Measurements from ENCODE around the gene IL12RB2.
"Not testable (repeated sequence)": the region's sequence is repeated elsewhere in the genome, so short reads cannot be mapped to it uniquely, and the experiment has no call there.

Gene IL12RB2

DNA sequence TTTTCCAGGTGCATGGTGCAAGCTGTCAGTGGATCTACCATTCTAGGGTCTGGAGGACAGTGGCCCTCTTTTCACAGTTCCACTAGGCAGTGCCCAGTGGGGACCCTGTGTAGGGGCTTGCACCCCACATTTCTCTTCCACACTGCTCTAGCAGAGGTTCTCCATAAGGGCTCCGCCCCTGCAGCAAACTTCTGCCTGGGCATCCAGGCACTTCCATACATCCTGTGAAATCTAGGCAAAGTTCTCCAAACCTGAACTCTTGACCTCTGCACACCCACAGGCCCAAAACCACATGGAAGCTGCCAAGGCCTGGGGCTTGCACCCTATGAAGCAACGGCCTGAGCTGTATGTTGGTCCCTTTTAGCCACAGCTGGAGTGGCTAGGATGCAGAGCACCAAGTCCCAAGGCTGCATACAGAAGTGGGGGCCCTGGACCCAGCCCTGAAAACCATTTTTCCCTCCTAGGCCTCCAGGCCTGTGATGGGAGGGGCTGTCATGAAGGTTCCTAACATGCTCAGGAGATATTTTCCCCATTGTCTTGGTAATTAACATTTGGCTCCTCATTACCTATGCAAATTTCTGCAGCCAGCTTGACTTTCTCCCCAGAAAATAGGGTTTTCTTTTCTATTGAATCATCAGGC, 76.4 kb downstream of the IL12RB2 start:
- no peak overlapping the region for H3K27ac Mint-ChIP-seq
- peaks cover 31% of the 10 kb centered on the region for H3K9me3 Mint-ChIP-seq
- H3K36me3 Mint-ChIP-seq (ENCODE audit: low read depth), result peaks cover 74% of the 10 kb centered on the region
- H3K4me1 Mint-ChIP-seq (ENCODE audit: low read depth), result peaks cover 5% of the 10 kb centered on the region
- no peak overlapping the region for H3K4me3 Mint-ChIP-seq
- H3K27me3 Mint-ChIP-seq (ENCODE audit: low read depth), result no peaks in the 10 kb centered on the region

DNA sequence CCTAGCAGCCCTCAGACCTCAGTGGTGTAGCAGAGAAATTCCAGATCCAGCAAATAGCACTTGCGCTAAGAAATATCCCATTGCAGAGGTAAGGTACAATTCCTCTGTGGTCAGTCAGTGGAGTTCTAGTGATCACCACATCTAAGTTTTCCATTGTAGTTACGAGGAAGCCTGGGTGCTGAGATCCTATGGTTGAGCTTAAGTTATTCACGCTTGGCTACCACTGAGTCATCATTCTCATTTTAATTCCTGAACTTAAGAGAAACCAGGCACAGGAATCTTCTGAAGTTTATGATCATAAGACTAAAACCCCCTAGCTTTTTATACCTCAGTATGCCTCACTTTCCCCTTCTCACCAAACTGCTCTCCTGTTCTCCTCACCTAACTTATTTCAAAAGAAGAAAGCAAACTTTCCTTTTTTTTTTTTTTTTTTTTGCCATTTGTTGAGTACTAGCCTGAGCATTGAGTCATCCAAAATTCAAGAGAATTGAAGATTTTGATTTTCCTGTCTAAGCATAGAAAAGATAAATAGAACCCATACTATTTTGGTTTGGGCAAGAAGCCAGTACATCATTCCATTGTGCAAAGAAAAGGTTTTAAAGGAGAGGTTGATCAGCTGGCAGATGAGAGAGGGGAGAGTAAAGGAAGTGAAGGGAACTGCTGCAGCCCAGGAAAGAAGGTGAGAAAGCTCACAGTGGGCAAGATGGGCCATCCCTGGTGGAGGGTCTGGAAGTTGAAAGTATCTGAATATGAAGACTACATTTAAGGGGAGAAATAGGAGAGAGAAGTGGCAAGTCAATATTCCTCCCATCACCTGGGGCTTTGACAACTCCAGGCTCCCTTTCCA, 82.6 kb downstream of the IL12RB2 start:
- Mint-ChIP-seq H3K36me3 (ENCODE audit: low read depth) (peaks cover 56% of the 10 kb centered on the region), H3K27me3 (ENCODE audit: low read depth) (no peaks in the 10 kb centered on the region), H3K4me3 (no peak overlapping the region), H3K9me3 (no peaks in the 10 kb centered on the region), H3K27ac (peak overlapping the region; percentile 16), H3K4me1 (ENCODE audit: low read depth) (peaks cover 11% of the 10 kb centered on the region)

DNA sequence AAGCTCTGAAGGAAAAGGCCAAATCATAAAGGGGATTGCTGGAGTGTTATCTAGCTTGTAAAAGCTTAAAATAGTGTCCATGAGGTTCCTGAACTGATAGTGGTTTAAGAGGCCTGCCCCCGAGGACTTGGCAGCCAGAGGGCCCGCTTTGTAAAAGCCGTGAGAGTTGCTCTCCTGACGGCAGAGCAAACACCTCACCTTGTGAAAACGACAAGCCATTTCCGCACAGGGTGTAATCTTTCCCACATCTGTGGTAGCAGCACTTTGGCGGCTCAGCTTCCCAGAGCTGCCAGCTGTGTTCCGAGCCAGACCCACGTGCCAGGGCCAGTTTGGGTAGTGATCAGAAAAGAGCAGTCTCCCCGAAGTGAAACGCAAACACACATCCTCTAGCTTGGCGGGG, 85.6 kb downstream of the IL12RB2 start:
- Mint-ChIP-seq H3K4me1 (ENCODE audit: low read depth) (peaks cover 18% of the 10 kb centered on the region), H3K9me3 (no peaks in the 10 kb centered on the region), H3K27me3 (ENCODE audit: low read depth) (no peaks in the 10 kb centered on the region), H3K4me3 (no peak overlapping the region), H3K27ac (peak overlapping the region; percentile 62), H3K36me3 (ENCODE audit: low read depth) (peaks cover 68% of the 10 kb centered on the region)

- Mint-ChIP-seq H3K27me3 (ENCODE audit: low read depth) (no peaks in the 10 kb centered on the region), H3K4me3 (no peak overlapping the region), H3K4me1 (ENCODE audit: low read depth) (peaks cover 18% of the 10 kb centered on the region), H3K9me3 (no peaks in the 10 kb centered on the region), H3K36me3 (ENCODE audit: low read depth) (peaks cover 72% of the 10 kb centered on the region), H3K27ac (peak overlapping the region; percentile 62)
Observed at GRCh38 chr1:67393737-67394136, 86.1 kb downstream of the IL12RB2 start.

DNA sequence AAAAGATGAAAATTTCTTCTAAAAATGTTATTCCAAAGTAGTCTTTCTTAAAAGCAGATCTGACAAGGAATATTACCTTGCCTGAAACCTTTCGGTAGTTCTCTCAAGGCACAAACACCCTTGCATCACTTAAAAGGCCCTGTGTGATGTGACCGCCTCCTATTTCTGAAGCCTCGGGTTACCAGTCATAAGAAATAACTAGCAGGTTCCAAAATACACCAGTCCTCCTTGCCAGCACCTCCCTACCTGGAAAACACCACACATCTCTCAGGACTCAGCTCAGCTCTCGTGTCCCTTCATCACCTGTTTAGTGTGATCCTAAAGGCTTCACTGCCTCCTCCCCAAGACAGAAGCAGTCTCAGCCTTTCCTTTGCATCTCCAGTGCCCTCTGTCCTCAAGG, 86.9 kb downstream of the IL12RB2 start:
- H3K27ac Mint-ChIP-seq, result peak overlapping the region; percentile 20
- peaks cover 19% of the 10 kb centered on the region for H3K4me1 Mint-ChIP-seq (ENCODE audit: low read depth)
- peaks cover 69% of the 10 kb centered on the region for H3K36me3 Mint-ChIP-seq (ENCODE audit: low read depth)
- no peaks in the 10 kb centered on the region for H3K27me3 Mint-ChIP-seq (ENCODE audit: low read depth)
- H3K4me3 Mint-ChIP-seq, result no peak overlapping the region
- H3K9me3 Mint-ChIP-seq, result no peaks in the 10 kb centered on the region

- H3K27me3 Mint-ChIP-seq (ENCODE audit: low read depth), result no peaks in the 10 kb centered on the region
- H3K4me3 Mint-ChIP-seq, result no peak overlapping the region
- H3K27ac Mint-ChIP-seq, result no peak overlapping the region
- peaks cover 16% of the 10 kb centered on the region for H3K4me1 Mint-ChIP-seq (ENCODE audit: low read depth)
- no peaks in the 10 kb centered on the region for H3K9me3 Mint-ChIP-seq
- peaks cover 53% of the 10 kb centered on the region for H3K36me3 Mint-ChIP-seq (ENCODE audit: low read depth)
Observed at GRCh38 chr1:67399199-67399993, 91.7 kb downstream of the IL12RB2 start.

GRCh38 chr1:67400029-67400786, 92.5 kb downstream of the IL12RB2 start:
- peaks cover 47% of the 10 kb centered on the region for H3K36me3 Mint-ChIP-seq (ENCODE audit: low read depth)
- peak overlapping the region; percentile 58 for H3K27ac Mint-ChIP-seq
- H3K4me1 Mint-ChIP-seq (ENCODE audit: low read depth), result peaks cover 17% of the 10 kb centered on the region
- H3K4me3 Mint-ChIP-seq; H3K27me3 Mint-ChIP-seq (ENCODE audit: low read depth); H3K9me3 Mint-ChIP-seq: not testable (repeated sequence)

DNA sequence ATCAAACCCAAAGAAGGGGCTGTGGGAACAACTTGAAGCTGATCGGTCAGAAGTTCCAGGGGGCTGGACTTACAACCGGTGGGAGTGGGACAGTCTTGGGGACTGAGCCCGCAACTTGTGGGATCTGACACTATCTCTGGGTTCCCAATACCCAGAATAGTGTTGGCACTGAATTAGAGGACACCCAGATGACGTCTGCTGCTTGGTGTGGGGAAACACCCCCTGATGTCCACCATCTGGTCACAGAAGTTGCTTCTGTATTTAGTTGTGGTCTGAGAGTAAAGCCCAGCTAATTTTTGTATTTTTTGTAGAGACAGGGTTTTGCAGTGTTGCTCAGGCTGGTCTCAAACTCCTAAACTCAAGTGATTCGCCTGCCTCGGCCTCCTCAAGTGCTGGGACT, 93.8 kb downstream of the IL12RB2 start:
- Mint-ChIP-seq H3K27ac (no peak overlapping the region), H3K4me1 (ENCODE audit: low read depth) (peaks cover 12% of the 10 kb centered on the region), H3K36me3 (ENCODE audit: low read depth) (peaks cover 36% of the 10 kb centered on the region), H3K9me3 (no peaks in the 10 kb centered on the region), H3K27me3 (ENCODE audit: low read depth) (no peaks in the 10 kb centered on the region), H3K4me3 (no peak overlapping the region)

DNA sequence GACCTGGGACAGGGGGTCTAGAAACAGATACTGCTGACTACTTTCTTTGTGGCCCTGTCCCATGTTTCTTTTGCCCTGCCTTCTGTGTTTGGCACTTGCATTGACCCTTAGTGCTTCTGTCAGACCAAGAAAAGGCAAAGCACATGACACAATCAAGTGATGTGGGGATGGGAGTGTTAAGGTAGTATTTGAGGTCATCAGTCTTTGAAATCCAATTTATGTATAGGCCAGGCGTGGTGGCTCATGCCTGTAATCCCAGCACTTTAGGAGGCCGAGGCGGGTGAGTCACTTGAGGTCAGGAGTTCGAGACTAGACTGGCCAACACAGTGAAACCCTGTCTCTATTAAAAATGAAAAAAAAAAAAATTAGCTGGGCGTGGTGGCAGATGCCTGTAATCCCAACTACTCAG, 96.5 kb downstream of the IL12RB2 start:
- Mint-ChIP-seq H3K27ac (no peak overlapping the region), H3K36me3 (ENCODE audit: low read depth) (peaks cover 16% of the 10 kb centered on the region), H3K4me1 (ENCODE audit: low read depth) (peaks cover 12% of the 10 kb centered on the region), H3K4me3 (no peak overlapping the region), H3K27me3 (ENCODE audit: low read depth) (no peaks in the 10 kb centered on the region), H3K9me3 (no peaks in the 10 kb centered on the region)

- H3K27me3 Mint-ChIP-seq (ENCODE audit: low read depth), result no peaks in the 10 kb centered on the region
Observed at GRCh38 chr1:67405473-67406245, 98.0 kb downstream of the IL12RB2 start.

GRCh38 chr1:67407498-67407897, 99.8 kb downstream of the IL12RB2 start:
- H3K27ac Mint-ChIP-seq, result no peak overlapping the region
- no peak overlapping the region for H3K4me3 Mint-ChIP-seq
- H3K9me3 Mint-ChIP-seq, result no peaks in the 10 kb centered on the region

More at GRCh38 chr1:67405473-67406245, 98.0 kb downstream of the IL12RB2 start:
- H3K36me3 Mint-ChIP-seq (ENCODE audit: low read depth), result peaks cover 20% of the 10 kb centered on the region
- peak overlapping the region; percentile 31 for H3K27ac Mint-ChIP-seq
- no peak overlapping the region for H3K4me3 Mint-ChIP-seq
- no peaks in the 10 kb centered on the region for H3K9me3 Mint-ChIP-seq
- peaks cover 16% of the 10 kb centered on the region for H3K4me1 Mint-ChIP-seq (ENCODE audit: low read depth)

GRCh38 chr1:67408148-67408547, 100.5 kb downstream of the IL12RB2 start:
- peaks cover 25% of the 10 kb centered on the region for H3K36me3 Mint-ChIP-seq (ENCODE audit: low read depth)
- peak overlapping the region; percentile 7 for H3K27ac Mint-ChIP-seq
- no peak overlapping the region for H3K4me3 Mint-ChIP-seq
- peaks cover 12% of the 10 kb centered on the region for H3K4me1 Mint-ChIP-seq (ENCODE audit: low read depth)
- H3K27me3 Mint-ChIP-seq (ENCODE audit: low read depth), result no peaks in the 10 kb centered on the region
- H3K9me3 Mint-ChIP-seq, result no peaks in the 10 kb centered on the region

More at GRCh38 chr1:67407498-67407897, 99.8 kb downstream of the IL12RB2 start:
- H3K36me3 Mint-ChIP-seq (ENCODE audit: low read depth), result peaks cover 25% of the 10 kb centered on the region
- no peaks in the 10 kb centered on the region for H3K27me3 Mint-ChIP-seq (ENCODE audit: low read depth)
- H3K4me1 Mint-ChIP-seq (ENCODE audit: low read depth), result peaks cover 12% of the 10 kb centered on the region

DNA sequence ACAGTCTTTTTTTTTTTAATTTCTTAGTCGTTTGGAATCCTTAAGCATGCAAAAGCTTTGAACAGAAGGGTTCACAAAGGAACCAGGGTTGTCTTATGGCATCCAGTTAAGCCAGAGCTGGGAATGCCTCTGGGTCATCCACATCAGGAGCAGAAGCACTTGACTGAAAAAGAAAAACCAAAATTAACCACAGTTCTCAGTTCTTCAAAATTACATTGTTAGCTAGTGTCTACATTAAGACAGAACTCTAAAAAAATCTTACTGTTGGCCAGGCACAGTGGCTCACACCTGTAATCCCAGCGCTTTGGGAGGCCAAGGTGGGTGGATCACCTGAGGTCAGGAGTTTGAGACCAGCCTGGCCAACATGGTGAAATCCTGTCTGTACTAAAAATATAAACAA, 105.4 kb downstream of the IL12RB2 start:
- H3K36me3 Mint-ChIP-seq (ENCODE audit: low read depth), result peaks cover 59% of the 10 kb centered on the region
- not testable (repeated sequence) for H3K9me3 Mint-ChIP-seq; H3K27me3 Mint-ChIP-seq (ENCODE audit: low read depth); H3K27ac Mint-ChIP-seq; H3K4me3 Mint-ChIP-seq
- H3K4me1 Mint-ChIP-seq (ENCODE audit: low read depth), result peaks cover 21% of the 10 kb centered on the region
